NCI-H146 treated with DMSO at 0.1 percent for 48 hours (cell line): Measurements from ENCODE around the gene POMZP3.
"Not testable (repeated sequence)": the region's sequence is repeated elsewhere in the genome, so short reads cannot be mapped to it uniquely, and the experiment has no call there.

Experiments used
- DNase-seq: peaks from one replicate; lab custom pipeline; 2025; ENCODE audit not compliant: unreplicated experiment; lab: John Stamatoyannopoulos, UW

POMZP3 gene

GRCh38 chr7:76588586-76588985, 38.5 kb downstream of the POMZP3 start:
- DNase-seq: not testable (repeated sequence)

- DNase-seq: peak; percentile 64
Observed at GRCh38 chr7:76586585-76587315, 40.3 kb downstream of the POMZP3 start.

GRCh38 chr7:76583636-76584281, 43.3 kb downstream of the POMZP3 start:
- DNase-seq: not testable (repeated sequence)

- DNase-seq: not testable (repeated sequence)
Observed at GRCh38 chr7:76582848-76583631, 44.0 kb downstream of the POMZP3 start.

- not testable (repeated sequence) for DNase-seq
Observed at GRCh38 chr7:76575919-76576655, 51.0 kb downstream of the POMZP3 start.

- DNase-seq: not testable (repeated sequence)
Observed at GRCh38 chr7:76575431-76575830, 51.6 kb downstream of the POMZP3 start.

GRCh38 chr7:76572296-76572695, 54.8 kb downstream of the POMZP3 start:
- not testable (repeated sequence) for DNase-seq

GRCh38 chr7:76570324-76570775, 56.7 kb downstream of the POMZP3 start:
- DNase-seq: not testable (repeated sequence)

GRCh38 chr7:76568742-76569141, 58.3 kb downstream of the POMZP3 start:
- DNase-seq: not testable (repeated sequence)

- DNase-seq: not testable (repeated sequence)
Observed at GRCh38 chr7:76567753-76568152, 59.3 kb downstream of the POMZP3 start.

GRCh38 chr7:76567311-76567710, 59.8 kb downstream of the POMZP3 start:
- not testable (repeated sequence) for DNase-seq

- DNase-seq: not testable (repeated sequence)
Observed at GRCh38 chr7:76565001-76565400, 62.1 kb downstream of the POMZP3 start.

- DNase-seq: not testable (repeated sequence)
Observed at GRCh38 chr7:76561342-76561741, 65.7 kb downstream of the POMZP3 start.

- not testable (repeated sequence) for DNase-seq
Observed at GRCh38 chr7:76560157-76560556, 66.9 kb downstream of the POMZP3 start.
